Measurements from ENCODE around the gene CPEB4.

- TF ChIP-seq CTCF (conservative IDR thresholded peaks at IDR 0.05 in 1 of 2, IDR thresholded peaks at IDR 0.05 in 1 of 2; ENCODE audit: extremely low read depth in 1 of 2, insufficient read depth in 1 of 2, low read depth in 1 of 2, low read length in 2 of 2), result no peak
- no peak for TF ChIP-seq EZH2 (IDR thresholded peaks at IDR 0.05; ENCODE audit: borderline replicate concordance, low read length)
Measured at GRCh38 chr5:173855162-173855994, 32.8 kb upstream of the CPEB4 start.
